ENCODE measurements around the gene TFF2.

Gene TFF2

GRCh38 chr21:42317341-42317741 is 33.5 kb downstream of the TFF2 start:
- DNase-seq: no peak

GRCh38 chr21:42316891-42317290 is 33.9 kb downstream of the TFF2 start:
- Mint-ChIP-seq H3K27me3 (no peaks in the 10 kb centered on the region), H3K4me1 (peaks cover 6% of the 10 kb centered on the region), H3K9me3 (no peaks in the 10 kb centered on the region), H3K27ac (no peak overlapping the region), H3K36me3 (ENCODE audit: low read depth) (no peaks in the 10 kb centered on the region), H3K4me3 (no peak overlapping the region)
- no peak for DNase-seq
- no peak for ATAC-seq

More at GRCh38 chr21:42317341-42317741, 33.5 kb downstream of the TFF2 start:
- Mint-ChIP-seq H3K4me1 (peaks cover 6% of the 10 kb centered on the region), H3K9me3 (no peaks in the 10 kb centered on the region), H3K4me3 (no peak overlapping the region), H3K27ac (no peak overlapping the region), H3K27me3 (no peaks in the 10 kb centered on the region), H3K36me3 (ENCODE audit: low read depth) (no peaks in the 10 kb centered on the region)
- ATAC-seq: no peak

- Mint-ChIP-seq H3K27ac (no peak within 1 kb of the TSS), H3K4me3 (no peak within 1 kb of the TSS), H3K27me3 (no peaks in the 10 kb centered on the region), H3K4me1 (peaks cover 6% of the 10 kb centered on the region), H3K9me3 (no peaks in the 10 kb centered on the region), H3K36me3 (ENCODE audit: low read depth) (no peaks in the 10 kb centered on the region)
- no peak for ATAC-seq
- DNase-seq: no peak
These were observed 35.4 kb downstream of the TFF2 start, which contains the start of gene TFF3 for GRCh38 chr21:42315296-42315891. TFF3 (minus strand) TSS chr21:42315409; CDS start chr21:42315374, 35 bp downstream.

DNA sequence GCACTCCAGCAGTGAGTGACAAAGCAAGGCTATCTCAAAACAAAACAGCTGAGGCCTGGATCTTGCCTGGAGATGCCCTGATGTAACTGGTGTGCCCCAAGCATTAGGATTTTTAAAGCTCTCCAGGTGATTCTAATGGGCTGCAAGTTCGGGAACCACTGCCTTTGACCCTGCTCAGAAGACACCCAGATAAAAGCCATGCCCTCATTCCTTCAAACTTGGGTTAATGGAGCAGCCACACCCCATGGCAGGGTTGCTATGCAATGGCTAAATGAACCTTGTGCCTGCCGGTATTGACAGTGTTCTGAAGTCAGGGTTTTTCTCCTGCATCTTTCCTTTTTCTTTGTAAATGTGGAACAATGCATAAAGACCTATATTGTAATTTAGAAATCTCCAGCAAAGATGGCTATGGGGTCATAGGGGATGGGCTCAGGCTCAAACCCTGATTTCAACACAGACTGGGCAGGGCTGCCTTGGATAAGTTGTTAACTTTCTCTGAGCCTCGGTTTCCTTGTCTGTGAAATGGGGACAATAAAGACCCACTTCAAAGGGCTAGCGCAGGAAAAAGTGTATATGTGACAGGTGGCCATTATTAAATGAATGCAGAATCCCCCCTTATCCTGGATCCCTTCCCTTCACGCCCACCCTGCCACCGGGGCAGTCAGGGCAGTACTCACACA is 36.0 kb downstream of the TFF2 start:
- H3K4me3 Mint-ChIP-seq: no peak overlapping the region

GRCh38 chr21:42313501-42313969 is 37.3 kb downstream of the TFF2 start:
- Mint-ChIP-seq H3K9me3 (no peaks in the 10 kb centered on the region), H3K27me3 (peaks cover 3% of the 10 kb centered on the region), H3K4me1 (peaks cover 3% of the 10 kb centered on the region)

More for the DNA sequence above, 36.0 kb downstream of the TFF2 start:
- DNase-seq (no peak), ATAC-seq (no peak)
- peaks cover 6% of the 10 kb centered on the region for H3K4me1 Mint-ChIP-seq
- no peaks in the 10 kb centered on the region for H3K27me3 Mint-ChIP-seq
- no peaks in the 10 kb centered on the region for H3K9me3 Mint-ChIP-seq
- no peaks in the 10 kb centered on the region for H3K36me3 Mint-ChIP-seq (ENCODE audit: low read depth)
- no peak overlapping the region for H3K27ac Mint-ChIP-seq

DNA sequence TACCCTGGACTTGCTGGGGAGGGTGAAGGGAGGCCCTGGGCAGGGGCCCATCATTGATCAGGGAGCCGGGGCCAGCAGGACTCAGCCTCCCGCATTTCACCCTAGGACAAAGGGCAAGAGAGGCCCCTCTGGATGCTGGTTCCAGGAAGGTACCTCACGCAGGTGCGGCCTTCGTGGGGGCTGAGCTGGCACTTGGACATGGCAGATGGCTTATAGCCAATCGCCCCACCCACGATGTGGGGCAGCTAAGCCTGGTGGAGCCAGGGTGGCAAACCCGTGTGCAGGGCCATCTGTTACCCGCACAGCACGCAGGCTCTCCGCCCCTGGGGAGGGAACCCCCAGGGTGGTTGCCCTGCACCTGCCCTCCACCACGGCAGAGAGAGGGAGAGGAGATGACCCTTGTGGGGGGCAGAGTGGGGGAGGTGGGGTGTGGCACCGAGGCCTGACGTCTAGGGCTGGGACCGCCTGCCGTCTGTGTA is 38.1 kb downstream of the TFF2 start:
- no peak for ATAC-seq
- H3K4me1 Mint-ChIP-seq: peaks cover 3% of the 10 kb centered on the region
- no peak overlapping the region for H3K27ac Mint-ChIP-seq
- H3K4me3 Mint-ChIP-seq: no peak overlapping the region
- no peaks in the 10 kb centered on the region for H3K9me3 Mint-ChIP-seq
- no peak for DNase-seq
- H3K27me3 Mint-ChIP-seq: peaks cover 3% of the 10 kb centered on the region
- no peaks in the 10 kb centered on the region for H3K36me3 Mint-ChIP-seq (ENCODE audit: low read depth)

More at GRCh38 chr21:42313501-42313969, 37.3 kb downstream of the TFF2 start:
- ATAC-seq: no peak
- DNase-seq: no peak
- no peak overlapping the region for H3K27ac Mint-ChIP-seq
- H3K36me3 Mint-ChIP-seq (ENCODE audit: low read depth): no peaks in the 10 kb centered on the region
- H3K4me3 Mint-ChIP-seq: no peak overlapping the region

DNA sequence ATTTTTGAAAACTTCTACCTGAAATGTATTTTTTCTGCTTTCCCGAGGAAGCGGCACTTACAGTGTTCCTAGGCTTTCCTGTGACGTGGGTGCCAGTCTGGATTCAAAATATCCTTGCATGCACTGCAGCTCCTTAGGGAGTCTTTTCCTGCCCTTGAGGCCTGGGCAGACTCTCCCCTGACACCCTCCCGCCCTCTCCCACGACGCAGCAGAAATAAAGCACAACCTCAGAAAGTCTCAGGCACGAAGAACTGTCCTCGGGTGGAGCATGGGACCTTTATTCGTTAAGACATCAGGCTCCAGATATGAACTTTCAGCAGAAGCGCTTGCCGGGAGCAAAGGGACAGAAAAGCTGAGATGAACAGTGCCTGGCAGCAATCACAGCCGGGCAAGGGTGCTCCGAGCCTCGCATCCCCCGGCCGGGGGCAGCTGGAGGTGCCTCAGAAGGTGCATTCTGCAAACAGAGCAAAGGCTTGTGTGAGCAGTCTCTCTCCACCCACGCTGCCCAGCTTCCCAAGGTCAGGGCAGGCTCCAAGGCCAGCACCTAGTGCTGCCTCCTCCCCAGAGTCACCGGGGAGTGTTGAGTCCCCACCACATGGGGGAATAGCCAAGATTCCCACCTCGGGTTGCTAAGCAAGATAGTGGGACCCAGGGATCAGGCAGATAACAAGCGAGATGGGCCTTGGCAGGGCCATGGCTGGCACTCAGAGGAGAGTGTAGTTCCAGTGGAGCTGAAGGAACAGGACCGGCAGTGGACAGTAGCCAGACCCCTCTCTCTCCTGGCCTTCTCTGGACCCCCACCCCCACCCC is 38.8 kb downstream of the TFF2 start:
- ATAC-seq (no peak), DNase-seq (no peak)
- Mint-ChIP-seq H3K27ac (no peak overlapping the region), H3K36me3 (ENCODE audit: low read depth) (no peaks in the 10 kb centered on the region), H3K9me3 (no peaks in the 10 kb centered on the region), H3K4me3 (no peak overlapping the region), H3K27me3 (peaks cover 3% of the 10 kb centered on the region), H3K4me1 (peaks cover 3% of the 10 kb centered on the region)

DNA sequence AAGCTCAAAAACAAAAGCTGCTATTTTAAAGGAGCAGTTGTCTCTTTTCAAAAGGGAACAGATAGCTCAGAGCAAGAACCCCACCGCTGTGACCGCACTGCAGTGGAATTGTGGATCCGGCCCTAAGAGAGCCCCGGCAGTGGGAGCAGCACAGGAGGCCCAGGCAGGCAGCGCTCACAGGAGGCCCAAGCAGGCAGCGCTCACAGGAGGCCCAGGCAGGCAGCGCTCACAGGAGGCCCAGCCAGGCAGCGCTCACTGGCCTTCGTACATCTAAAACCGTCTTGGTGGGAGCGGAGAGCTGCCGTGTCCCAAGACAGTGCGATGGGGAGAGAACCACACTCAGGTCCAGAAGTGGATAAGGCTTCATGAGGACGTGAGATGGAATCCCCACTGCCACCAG is 39.6 kb downstream of the TFF2 start:
- H3K4me1 Mint-ChIP-seq: peaks cover 5% of the 10 kb centered on the region
- no peak for DNase-seq
- no peak overlapping the region for H3K4me3 Mint-ChIP-seq
- peaks cover 5% of the 10 kb centered on the region for H3K27me3 Mint-ChIP-seq
- no peaks in the 10 kb centered on the region for H3K9me3 Mint-ChIP-seq
- H3K27ac Mint-ChIP-seq: no peak overlapping the region
- no peak for ATAC-seq
- no peaks in the 10 kb centered on the region for H3K36me3 Mint-ChIP-seq (ENCODE audit: low read depth)

- ATAC-seq: no peak
- no peaks in the 10 kb centered on the region for H3K9me3 Mint-ChIP-seq
- no peak for DNase-seq
- no peaks in the 10 kb centered on the region for H3K36me3 Mint-ChIP-seq (ENCODE audit: low read depth)
- H3K27ac Mint-ChIP-seq: no peak overlapping the region
- peaks cover 5% of the 10 kb centered on the region for H3K27me3 Mint-ChIP-seq
- H3K4me1 Mint-ChIP-seq: peaks cover 5% of the 10 kb centered on the region
- no peak overlapping the region for H3K4me3 Mint-ChIP-seq
These were observed 40.3 kb downstream of the TFF2 start for GRCh38 chr21:42310411-42311001.

DNA sequence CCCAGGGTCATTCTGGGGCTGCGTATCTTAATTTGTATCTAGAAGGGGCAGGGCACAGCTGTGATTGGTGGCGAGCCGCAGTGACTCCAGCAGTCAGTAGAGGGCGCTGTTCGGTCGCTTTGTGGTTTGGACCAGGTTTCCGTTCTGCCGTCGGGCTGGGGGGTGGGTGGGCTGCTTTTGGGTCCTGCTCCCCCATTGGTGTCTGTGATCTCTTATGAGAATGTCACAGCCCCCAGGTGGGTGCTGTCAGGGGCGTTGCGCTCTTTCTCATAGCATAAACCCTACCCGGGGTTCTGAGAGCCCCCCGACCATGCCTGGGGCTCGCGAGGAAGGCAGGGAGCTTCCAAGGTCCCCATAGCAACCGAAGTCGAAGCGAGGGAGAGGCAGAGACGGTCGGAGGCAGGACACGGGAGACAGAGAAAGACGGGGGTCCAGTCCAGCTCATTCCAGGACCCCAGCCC is 41.0 kb downstream of the TFF2 start:
- Mint-ChIP-seq H3K4me1 (peaks cover 5% of the 10 kb centered on the region), H3K36me3 (ENCODE audit: low read depth) (no peaks in the 10 kb centered on the region), H3K4me3 (no peak overlapping the region), H3K9me3 (no peaks in the 10 kb centered on the region), H3K27me3 (peaks cover 5% of the 10 kb centered on the region), H3K27ac (no peak overlapping the region)
- ATAC-seq (peak; percentile 67), DNase-seq (peak; percentile 82)

DNA sequence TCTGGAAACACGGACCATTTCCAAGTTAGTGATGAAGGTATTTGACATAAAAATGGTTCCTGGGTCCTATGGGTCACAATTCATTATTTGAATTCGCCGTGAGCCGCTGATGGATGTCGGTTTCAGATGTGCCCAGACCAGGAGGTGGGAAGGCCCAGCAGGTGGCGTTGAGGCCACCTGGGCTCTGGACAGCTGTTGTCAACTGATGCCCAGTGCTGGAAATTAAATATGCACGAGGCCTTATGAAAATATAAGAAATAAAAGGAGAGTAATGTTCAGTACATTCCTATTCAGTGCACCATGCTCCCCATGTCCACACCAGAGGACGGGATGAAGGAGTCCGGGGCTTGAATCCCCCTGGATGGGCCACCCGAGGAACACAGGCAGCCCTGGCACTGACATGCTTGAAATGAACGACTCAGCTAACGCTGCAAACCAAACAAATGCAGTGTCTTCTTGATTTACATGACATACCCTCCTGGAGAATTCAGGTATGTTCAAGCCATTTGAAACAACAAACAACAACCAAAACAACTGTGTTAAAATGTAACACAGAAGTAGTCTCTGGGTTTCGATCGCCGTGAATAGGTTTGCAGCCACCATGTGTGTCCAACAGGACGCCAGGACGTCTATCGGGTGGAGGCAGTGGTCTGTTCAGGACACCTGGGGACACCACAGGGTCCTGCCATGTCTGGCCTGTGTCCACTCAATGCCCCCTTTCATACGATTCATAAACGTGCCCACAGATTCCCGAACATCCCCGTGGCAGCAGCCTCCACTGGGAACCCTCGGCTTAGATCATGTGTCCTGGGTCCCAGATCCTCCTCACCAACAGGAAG is 41.7 kb downstream of the TFF2 start:
- Mint-ChIP-seq H3K27me3 (peaks cover 5% of the 10 kb centered on the region), H3K4me3 (no peak overlapping the region), H3K36me3 (ENCODE audit: low read depth) (no peaks in the 10 kb centered on the region), H3K4me1 (peaks cover 5% of the 10 kb centered on the region), H3K9me3 (no peaks in the 10 kb centered on the region), H3K27ac (no peak overlapping the region)
- ATAC-seq: no peak
- no peak for DNase-seq

GRCh38 chr21:42308161-42308913 is 42.5 kb downstream of the TFF2 start:
- Mint-ChIP-seq H3K27me3 (peaks cover 5% of the 10 kb centered on the region), H3K4me1 (peaks cover 5% of the 10 kb centered on the region), H3K9me3 (no peaks in the 10 kb centered on the region), H3K36me3 (ENCODE audit: low read depth) (no peaks in the 10 kb centered on the region), H3K4me3 (no peak overlapping the region), H3K27ac (no peak overlapping the region)
- ATAC-seq (no peak), DNase-seq (no peak)

DNA sequence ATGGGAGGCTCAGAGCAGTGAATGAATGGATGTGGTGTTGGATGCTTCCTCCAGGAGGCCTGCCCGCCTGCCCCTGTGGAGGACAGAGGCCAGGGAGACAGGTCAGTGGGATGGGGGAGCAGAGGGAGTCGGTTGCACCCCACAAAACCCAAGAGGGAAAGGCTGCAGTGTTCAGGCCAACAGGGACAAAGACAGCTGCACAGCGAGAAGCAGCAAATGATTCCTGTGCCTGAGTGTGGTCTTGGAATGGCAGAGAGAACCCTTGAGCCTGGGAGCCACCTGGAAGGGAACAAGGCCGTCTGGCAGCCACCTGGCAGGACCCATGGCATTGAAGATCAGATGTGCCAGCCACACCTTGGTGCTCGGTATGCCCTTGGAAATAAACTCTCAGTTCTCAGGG is 43.7 kb downstream of the TFF2 start:
- no peak overlapping the region for H3K27ac Mint-ChIP-seq
- H3K27me3 Mint-ChIP-seq: peaks cover 5% of the 10 kb centered on the region
- DNase-seq (no peak), ATAC-seq (no peak)
- H3K4me1 Mint-ChIP-seq: peaks cover 5% of the 10 kb centered on the region
- no peaks in the 10 kb centered on the region for H3K36me3 Mint-ChIP-seq (ENCODE audit: low read depth)
- H3K4me3 Mint-ChIP-seq: no peak overlapping the region
- H3K9me3 Mint-ChIP-seq: no peaks in the 10 kb centered on the region

Measured in activated naive CD8-positive, alpha-beta T cell treated with anti-CD3 and anti-CD28 coated beads, Interleukin-2, amount 50 U/mL, for 24 hours (primary cell).